GM12874 (cell line): Measurements from ENCODE around the gene STYXL1.

Experiments used
- CTCF ChIP-seq: IDR thresholded peaks from 2 replicates; pipeline ENCODE4 v1.5.1; 2011; ENCODE audit warnings: low read depth, mild to moderate bottlenecking, control low read depth, low read length, moderate library complexity; ENCODE audit not compliant: insufficient read depth

The STYXL1 gene

DNA sequence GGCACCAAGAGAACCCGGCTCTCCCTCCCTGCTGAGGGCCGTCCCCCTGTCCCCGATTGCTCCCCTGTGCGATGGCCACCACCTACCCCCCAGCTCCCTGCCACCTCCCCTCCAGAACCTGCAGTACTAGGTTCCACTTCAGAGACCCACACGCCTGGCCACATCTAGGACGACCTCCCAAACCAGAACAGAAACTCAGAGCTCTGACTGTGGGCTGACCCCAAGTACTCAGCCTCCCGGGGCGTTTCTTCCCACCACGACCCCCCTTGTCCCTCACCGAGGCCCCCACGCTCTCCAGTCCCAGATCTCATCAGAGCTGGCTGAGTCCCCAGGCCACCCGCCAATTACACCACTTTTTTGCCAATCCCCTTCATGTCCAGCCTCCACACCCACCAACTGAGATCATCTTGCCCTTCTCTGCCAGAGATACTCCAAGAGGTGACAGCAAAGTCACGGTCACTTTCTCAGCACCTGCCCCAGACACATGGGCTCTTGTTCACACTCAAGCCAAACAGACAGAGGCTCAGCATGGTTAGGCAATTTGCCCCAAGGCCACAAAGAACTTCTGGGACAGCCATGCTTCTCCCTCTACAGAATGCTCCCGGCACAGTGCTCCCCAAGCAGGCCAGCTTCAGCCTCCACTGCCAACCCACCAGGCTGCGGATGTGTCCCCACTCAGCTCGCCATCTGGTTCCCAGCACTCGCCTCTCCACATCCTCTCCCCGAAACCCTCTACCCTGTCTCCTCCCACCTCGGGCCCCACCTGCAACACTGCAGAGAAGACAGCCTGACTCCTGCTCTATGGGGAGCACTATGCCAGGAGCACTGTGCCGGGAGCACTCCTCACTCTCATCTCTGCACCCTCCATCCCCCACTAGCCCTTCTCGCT lies 58.1 kb downstream of the STYXL1 start:
- TF ChIP-seq CTCF = no peak

- TF ChIP-seq CTCF = no peak
These were observed 59.0 kb downstream of the STYXL1 start for GRCh38 chr7:75988568-75989499.

DNA sequence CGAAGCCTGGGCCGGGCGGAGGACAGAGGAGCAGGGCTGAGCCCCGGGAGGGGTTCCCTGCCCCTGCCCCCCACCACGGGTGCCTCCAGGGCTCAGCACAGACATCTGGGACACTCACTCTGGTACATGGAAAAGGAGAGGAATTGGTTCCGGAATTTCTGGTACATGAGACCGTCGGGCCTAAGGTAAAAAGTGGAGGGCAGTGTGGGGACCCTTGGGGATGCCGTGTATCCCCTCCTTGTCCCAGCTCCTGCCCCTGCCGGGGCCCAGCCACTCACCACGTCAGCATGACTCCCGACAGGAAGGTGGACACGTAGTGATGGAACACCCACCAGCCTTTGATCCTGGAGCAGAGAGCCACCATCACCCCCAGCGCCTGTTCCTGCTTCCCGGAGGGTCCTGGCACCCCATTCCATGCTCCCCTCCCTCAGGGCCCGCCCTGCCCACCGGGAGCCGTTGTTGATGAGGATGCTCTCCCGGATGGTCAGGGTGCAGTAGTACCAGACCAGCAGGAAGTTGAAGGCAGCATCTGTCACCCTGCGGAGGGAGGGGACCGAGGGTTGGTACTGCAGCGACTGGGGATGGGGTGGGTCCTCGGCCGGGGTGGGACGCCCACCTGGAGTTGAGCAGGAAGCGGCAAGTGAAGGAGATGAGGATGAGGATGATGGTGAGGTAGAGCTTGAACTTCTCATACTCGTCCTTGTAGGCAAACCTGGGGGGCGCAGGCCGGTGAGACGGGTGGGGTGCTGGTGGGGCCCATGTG lies 59.8 kb downstream of the STYXL1 start:
- TF ChIP-seq CTCF = no peak

GRCh38 chr7:75987026-75987804 lies 60.6 kb downstream of the STYXL1 start:
- no peak for TF ChIP-seq CTCF

- no peak for TF ChIP-seq CTCF
These were observed 61.5 kb downstream of the STYXL1 start for GRCh38 chr7:75986147-75986781.

DNA sequence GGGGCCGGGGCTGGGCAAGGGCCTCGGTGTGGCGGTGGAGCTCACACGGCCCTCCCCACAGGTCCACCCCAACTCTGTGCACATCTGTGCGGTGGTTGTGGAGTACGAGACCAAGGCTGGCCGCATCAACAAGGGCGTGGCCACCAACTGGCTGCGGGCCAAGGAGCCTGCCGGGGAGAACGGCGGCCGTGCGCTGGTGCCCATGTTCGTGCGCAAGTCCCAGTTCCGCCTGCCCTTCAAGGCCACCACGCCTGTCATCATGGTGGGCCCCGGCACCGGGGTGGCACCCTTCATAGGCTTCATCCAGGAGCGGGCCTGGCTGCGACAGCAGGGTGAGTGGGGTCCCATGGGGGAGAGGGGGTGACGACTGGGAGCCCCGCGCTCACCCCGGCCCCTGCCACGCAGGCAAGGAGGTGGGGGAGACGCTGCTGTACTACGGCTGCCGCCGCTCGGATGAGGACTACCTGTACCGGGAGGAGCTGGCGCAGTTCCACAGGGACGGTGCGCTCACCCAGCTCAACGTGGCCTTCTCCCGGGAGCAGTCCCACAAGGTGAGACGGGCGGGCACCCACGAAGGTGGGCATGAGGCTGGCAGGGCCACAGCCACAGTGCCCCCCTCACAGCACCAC lies 62.2 kb downstream of the STYXL1 start:
- no peak for TF ChIP-seq CTCF
